HEK293T (cell line): ENCODE data around the gene LMF1.

ENCODE experiments used
- CTCF ChIA-PET: fragments of 350-600 bp; formaldehyde crosslinking; extraction: SDS; loops from one replicate; lab custom pipeline; 2021; ENCODE audit warnings: antibody characterized with exemption, inconsistent platforms; lab: Yijun Ruan, JAX
- POLR2A ChIA-PET: fragments of 350-600 bp; formaldehyde crosslinking; extraction: SDS; loops from one replicate; lab custom pipeline; 2020; ENCODE audit warnings: antibody characterized with exemption, inconsistent platforms; lab: Yijun Ruan, JAX
- DNase-seq: peaks from one replicate; pipeline ENCODE4 v3.0.0; 2012; ENCODE audit warnings: mixed read lengths; ENCODE audit errors: extremely low spot score
- ARNT ChIP-seq: fragments of 450-650 bp; IDR thresholded peaks from 2 replicates; pipeline ENCODE4 v1.6.1; 2017; ENCODE audit warnings: mild to moderate bottlenecking
- BHLHE40 ChIP-seq: fragments of 450-650 bp; IDR thresholded peaks from 2 replicates; pipeline ENCODE4 v1.6.1; 2016; ENCODE audit warnings: mild to moderate bottlenecking, moderate library complexity, borderline replicate concordance
- CTBP1 ChIP-seq: fragments of 450-650 bp; IDR thresholded peaks from 2 replicates; pipeline ENCODE4 v1.6.1; 2016; ENCODE audit warnings: borderline replicate concordance
- ELF4 ChIP-seq: fragments of 450-650 bp; IDR thresholded peaks from 2 replicates; pipeline ENCODE4 v1.6.1; 2017; ENCODE audit warnings: antibody characterized with exemption
- FOXA1 ChIP-seq: fragments of 450-650 bp; IDR thresholded peaks from 2 replicates; pipeline ENCODE4 v1.6.1; 2016; ENCODE audit warnings: mild to moderate bottlenecking
- FOXK2 ChIP-seq: fragments of 450-650 bp; IDR thresholded peaks from 2 replicates; pipeline ENCODE4 v1.6.1; 2016; ENCODE audit warnings: mild to moderate bottlenecking
- FOXM1 ChIP-seq: fragments of 450-650 bp; IDR thresholded peaks from 2 replicates; pipeline ENCODE4 v1.6.1; 2017; ENCODE audit warnings: mild to moderate bottlenecking, borderline replicate concordance
- HDGF ChIP-seq: fragments of 450-650 bp; IDR thresholded peaks from 2 replicates; pipeline ENCODE4 v1.6.1; 2017; ENCODE audit warnings: antibody characterized with exemption, borderline replicate concordance
- L3MBTL2 ChIP-seq: fragments of 450-650 bp; conservative IDR thresholded peaks from 2 replicates; pipeline ENCODE4 v1.6.1; 2016; ENCODE audit warnings: mild to moderate bottlenecking
- LEF1 ChIP-seq: fragments of 450-650 bp; IDR thresholded peaks from 2 replicates; pipeline ENCODE4 v1.6.1; 2017; ENCODE audit warnings: mild to moderate bottlenecking, borderline replicate concordance
- NFRKB ChIP-seq: fragments of 450-650 bp; IDR thresholded peaks from 2 replicates; pipeline ENCODE4 v1.6.1; 2016; ENCODE audit warnings: mild to moderate bottlenecking, moderate library complexity
- SP1 ChIP-seq: fragments of 450-650 bp; IDR thresholded peaks from 2 replicates; pipeline ENCODE4 v1.6.1; 2017
- SUZ12 ChIP-seq: fragments of 450-650 bp; IDR thresholded peaks from 2 replicates; pipeline ENCODE4 v1.6.1; 2016; ENCODE audit warnings: mild to moderate bottlenecking
- TARDBP ChIP-seq: fragments of 450-650 bp; IDR thresholded peaks from 2 replicates; pipeline ENCODE4 v1.6.1; 2016
- ZNF384 ChIP-seq: fragments of 450-650 bp; IDR thresholded peaks from 2 replicates; pipeline ENCODE4 v1.6.1; 2016
- TF ChIP-seq, protein P1 (sequence below): fragments of 450-650 bp; IDR thresholded peaks from 2 replicates; pipeline ENCODE4 v1.6.1; 2016

Gene LMF1

GRCh38 chr16:871562-872345 lies 99.0 kb downstream of the LMF1 start:
- TF ChIP-seq CTBP1 (no peak), ZNF384 (no peak), HDGF (no peak), ARNT (no peak), FOXK2 (no peak), FOXA1 (no peak), SP1 (no peak), LEF1 (no peak), NFRKB (no peak), FOXM1 (no peak), L3MBTL2 (no peak), BHLHE40 (no peak), SUZ12 (no peak), TARDBP (no peak), ELF4 (no peak)
- TF ChIP-seq, protein P1, sequence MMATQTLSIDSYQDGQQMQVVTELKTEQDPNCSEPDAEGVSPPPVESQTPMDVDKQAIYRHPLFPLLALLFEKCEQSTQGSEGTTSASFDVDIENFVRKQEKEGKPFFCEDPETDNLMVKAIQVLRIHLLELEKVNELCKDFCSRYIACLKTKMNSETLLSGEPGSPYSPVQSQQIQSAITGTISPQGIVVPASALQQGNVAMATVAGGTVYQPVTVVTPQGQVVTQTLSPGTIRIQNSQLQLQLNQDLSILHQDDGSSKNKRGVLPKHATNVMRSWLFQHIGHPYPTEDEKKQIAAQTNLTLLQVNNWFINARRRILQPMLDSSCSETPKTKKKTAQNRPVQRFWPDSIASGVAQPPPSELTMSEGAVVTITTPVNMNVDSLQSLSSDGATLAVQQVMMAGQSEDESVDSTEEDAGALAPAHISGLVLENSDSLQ = no peak
- ChIA-PET CTCF (no interaction called here), POLR2A (no interaction called here)
- DNase-seq = no peak

- CTCF ChIA-PET = no interaction called here
- DNase-seq = no peak
- no peak for TF ChIP-seq NFRKB
- no peak for TF ChIP-seq BHLHE40
- no peak for TF ChIP-seq FOXK2
- TF ChIP-seq ARNT = no peak
- TF ChIP-seq SUZ12 = no peak
- no peak for TF ChIP-seq FOXM1
- no peak for TF ChIP-seq LEF1
- TF ChIP-seq L3MBTL2 = no peak
- TF ChIP-seq TARDBP = no peak
- TF ChIP-seq ZNF384 = no peak
- TF ChIP-seq, protein P1 = no peak
- no peak for TF ChIP-seq HDGF
- TF ChIP-seq CTBP1 = no peak
Measured at GRCh38 chr16:870856-871561, 99.8 kb downstream of the LMF1 start.

DNA sequence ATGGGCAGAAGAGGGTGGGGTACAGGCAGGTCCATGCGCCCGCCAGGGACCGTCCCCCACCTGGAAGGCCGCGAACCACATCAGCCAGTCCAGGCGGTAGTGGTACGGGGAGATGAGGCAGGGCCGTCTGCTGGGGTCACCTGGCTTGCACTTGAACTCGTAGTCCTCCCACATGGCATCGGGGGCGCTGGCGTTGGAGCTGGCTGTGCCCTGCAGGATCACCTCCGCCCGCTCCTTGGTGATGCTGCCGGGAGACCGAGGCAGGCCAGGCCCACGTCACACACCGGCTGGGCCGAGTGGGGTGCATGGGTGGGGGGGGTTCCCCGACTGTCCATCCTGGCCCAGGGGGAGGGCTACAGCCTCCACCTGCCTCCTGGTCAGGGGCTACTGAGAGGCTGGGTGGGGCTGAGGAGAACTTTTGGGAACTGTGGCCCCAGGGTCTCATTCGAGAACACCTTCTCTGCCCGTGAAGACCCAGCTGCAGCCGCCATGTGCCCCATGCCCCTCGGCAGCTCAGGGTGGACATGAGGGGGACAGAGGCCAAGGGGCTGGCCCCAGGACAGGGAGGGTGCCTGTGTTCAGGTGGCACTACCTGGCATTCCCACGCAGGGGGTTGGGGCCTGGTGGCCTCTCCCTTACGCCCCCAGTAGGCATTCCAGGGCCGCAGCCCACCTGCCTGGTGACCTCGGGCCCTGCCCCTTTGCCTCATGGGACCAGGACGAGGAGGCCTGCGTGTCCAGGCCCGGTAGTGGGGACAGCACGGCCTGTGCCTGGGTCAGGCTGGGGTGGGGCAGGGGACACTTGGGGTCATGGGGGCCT lies 100.8 kb downstream of the LMF1 start:
- DNase-seq = no peak
- ChIA-PET POLR2A (no interaction called here), CTCF (no interaction called here)
- TF ChIP-seq FOXK2 (no peak), FOXA1 (no peak), BHLHE40 (no peak), ARNT (no peak)
- TF ChIP-seq, protein P1 = no peak

More at GRCh38 chr16:870856-871561, 99.8 kb downstream of the LMF1 start:
- POLR2A ChIA-PET = no interaction called here

DNA sequence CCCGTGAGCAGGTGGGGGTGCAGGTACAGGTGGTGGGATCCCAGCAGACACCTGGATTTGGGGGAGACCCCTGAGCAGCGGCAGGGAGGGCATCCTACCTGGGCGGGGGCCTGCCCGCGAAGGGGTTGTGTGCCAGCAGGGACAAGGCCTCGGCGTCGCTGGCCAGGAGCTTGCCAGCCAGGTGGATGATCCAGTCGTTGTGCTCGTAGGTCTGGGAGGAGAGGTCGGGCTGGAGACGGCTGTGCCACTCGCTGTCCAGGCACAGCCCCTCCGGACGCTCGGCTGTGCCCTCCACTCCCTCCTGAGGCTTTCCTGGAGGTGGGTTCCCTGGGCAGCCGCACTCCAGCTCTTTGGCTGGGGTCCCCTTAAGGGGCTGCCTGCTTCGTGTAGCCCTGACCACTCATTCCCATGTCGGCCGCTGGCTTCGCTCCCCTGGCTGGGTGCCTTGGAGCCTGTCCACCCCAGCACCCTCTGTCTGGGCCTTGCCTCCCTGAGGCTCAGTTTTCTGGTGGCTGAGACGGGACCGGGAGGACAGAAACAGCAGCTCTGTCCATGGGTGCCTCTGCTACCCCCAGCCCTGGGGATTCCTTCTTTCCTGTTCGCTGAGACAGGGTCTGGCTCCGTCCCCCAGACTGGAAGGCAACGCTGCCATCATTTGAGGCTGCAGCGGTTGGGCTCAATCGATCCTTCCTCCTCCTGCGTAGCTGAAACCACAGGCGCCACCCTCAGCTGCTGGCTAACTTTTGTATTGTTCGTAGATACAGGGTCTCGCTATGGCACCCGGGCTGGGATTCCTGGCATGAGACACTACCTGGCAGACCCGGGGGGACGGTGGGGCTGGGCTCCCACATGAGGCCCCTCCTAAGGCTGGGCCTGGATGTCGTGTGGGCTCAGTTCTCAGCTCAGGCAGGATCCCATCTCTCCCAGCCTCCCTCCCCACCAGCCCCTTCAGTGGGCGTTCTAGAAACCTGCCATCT lies 101.7 kb downstream of the LMF1 start:
- POLR2A ChIA-PET = no interaction called here
- no peak for TF ChIP-seq NFRKB
- no peak for TF ChIP-seq LEF1
- no peak for TF ChIP-seq ZNF384
- no peak for TF ChIP-seq SP1
- TF ChIP-seq FOXK2 = no peak
- no peak for TF ChIP-seq TARDBP
- TF ChIP-seq ARNT = no peak
- no peak for TF ChIP-seq FOXA1
- TF ChIP-seq ELF4 = no peak
- no peak for TF ChIP-seq CTBP1
- no peak for TF ChIP-seq BHLHE40
- TF ChIP-seq, protein P1 = no peak
- CTCF ChIA-PET = no interaction called here
- DNase-seq = no peak
